ENCODE results near the gene PPP2R2C.

PPP2R2C gene

DNA sequence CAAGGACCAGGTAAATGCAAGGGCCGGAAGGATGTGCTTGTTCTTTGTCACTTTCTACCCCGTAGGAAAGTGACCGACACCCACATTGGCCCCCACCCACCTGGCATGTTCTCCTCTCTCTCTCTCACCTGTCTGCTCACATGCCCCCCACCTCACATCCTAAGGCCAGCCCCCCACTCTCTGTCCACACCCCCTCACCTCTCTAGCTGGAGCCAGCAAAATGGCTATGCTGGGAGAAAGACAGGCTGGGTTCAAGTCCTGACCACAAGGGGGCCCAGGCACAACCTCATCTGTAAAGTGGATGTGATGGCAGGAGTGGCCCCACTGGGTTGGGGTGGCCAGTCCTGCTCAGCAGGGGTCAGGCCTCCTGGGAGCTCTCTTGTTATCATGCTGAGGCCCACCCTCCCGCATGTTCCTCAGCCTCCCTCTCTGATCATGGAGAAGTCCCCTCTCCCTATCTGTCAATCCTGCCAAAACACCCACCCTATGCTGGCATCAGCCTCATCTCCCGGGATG is 1.7 kb upstream of the PPP2R2C start:
- DNase-seq: no peak
- ChIA-PET POLR2A (interaction anchor here (0.6 kb wide), 1 partner anchor 14 kb away, joined by 5 read pairs; no protein-coding TSS in a partner anchor), CTCF (no interaction called here)
- H3K36me3 ChIP-seq (ENCODE audit: control insufficient read depth in 4 of 4, insufficient read depth in 4 of 4, low read length in 3 of 4): no peaks in the 10 kb centered on the region
- peaks cover 0 to 14% (median 11%) of the 10 kb centered on the region in 4 experiments for H3K4me1 ChIP-seq (ENCODE audit: control extremely low read depth in 1 of 4, control insufficient read depth in 4 of 4, insufficient read depth in 4 of 4, low read length in 3 of 4)
- peaks cover 0 to 91% (median 27%) of the 10 kb centered on the region in 5 experiments for H3K27me3 ChIP-seq (replicated peaks in 2 of 5; ENCODE audit: control insufficient read depth in 4 of 5, insufficient read depth in 5 of 5, low read length in 4 of 5)
- H3K27ac ChIP-seq (ENCODE audit: insufficient read depth in 1 of 2, low read depth in 1 of 2, low read length in 2 of 2, poor library complexity in 1 of 2, severe bottlenecking in 2 of 2): no peak overlapping the region
- 55% methylated on average over 4 of the region's 5 CpGs for WGBS (ENCODE audit: insufficient coverage)
- no peak overlapping the region for H3K4me3 ChIP-seq (ENCODE audit: control insufficient read depth in 1 of 7, extremely low read depth in 1 of 7, insufficient read depth in 4 of 7, low read depth in 2 of 7, low read length in 6 of 7)
- peaks cover 0 to 2% (median 0%) of the 10 kb centered on the region in 5 experiments for H3K9me3 ChIP-seq (ENCODE audit: control extremely low read depth in 1 of 5, control insufficient read depth in 4 of 5, insufficient read depth in 2 of 5, low read depth in 1 of 5, low read length in 4 of 5)

GRCh38 chr4:6473264-6474052 is 1.0 kb upstream of the PPP2R2C start:
- POLR2A ChIA-PET: no interaction called here

DNA sequence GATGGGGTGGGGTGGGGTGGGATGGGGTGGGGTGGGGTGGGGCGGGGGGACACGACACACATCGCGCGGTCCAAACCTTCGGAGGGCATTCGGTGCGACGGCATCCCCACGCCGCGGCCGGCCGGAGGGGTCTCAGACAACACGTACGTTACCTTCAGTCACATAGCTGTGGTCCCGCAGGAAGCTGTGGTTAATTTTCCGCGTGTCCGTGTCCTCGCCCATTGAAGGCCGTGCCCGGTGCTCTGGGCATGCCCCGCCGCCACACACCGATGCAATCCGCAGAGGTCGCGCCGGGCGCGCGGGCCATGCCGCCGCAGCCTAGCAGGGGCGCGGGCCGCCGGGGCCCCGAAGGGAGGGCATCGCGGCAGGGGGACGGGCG is 417 bp downstream of the PPP2R2C start:
- no peak for DNase-seq
- 1% methylated on average over 31 of the region's 44 CpGs for WGBS (ENCODE audit: insufficient coverage)
- Histone ChIP-seq H3K4me1 (ENCODE audit: control extremely low read depth in 1 of 4, control insufficient read depth in 4 of 4, insufficient read depth in 4 of 4, low read length in 3 of 4) (peaks cover 0 to 14% (median 11%) of the 10 kb centered on the region in 4 experiments), H3K4me3 (ENCODE audit: control insufficient read depth in 1 of 7, extremely low read depth in 1 of 7, insufficient read depth in 4 of 7, low read depth in 2 of 7, low read length in 6 of 7) (peak overlapping the region in 1 of 7 experiments; percentile 19), H3K27me3 (replicated peaks in 2 of 5; ENCODE audit: control insufficient read depth in 4 of 5, insufficient read depth in 5 of 5, low read length in 4 of 5) (peaks cover 0 to 93% (median 41%) of the 10 kb centered on the region in 5 experiments), H3K27ac (ENCODE audit: insufficient read depth in 1 of 2, low read depth in 1 of 2, low read length in 2 of 2, poor library complexity in 1 of 2, severe bottlenecking in 2 of 2) (no peak overlapping the region), H3K9me3 (ENCODE audit: control extremely low read depth in 1 of 5, control insufficient read depth in 4 of 5, insufficient read depth in 2 of 5, low read depth in 1 of 5, low read length in 4 of 5) (peaks cover 0 to 2% (median 0%) of the 10 kb centered on the region in 5 experiments), H3K36me3 (ENCODE audit: control insufficient read depth in 4 of 4, insufficient read depth in 4 of 4, low read length in 3 of 4) (no peaks in the 10 kb centered on the region)
- ChIA-PET CTCF (no interaction called here), POLR2A (no interaction called here)

More at GRCh38 chr4:6473264-6474052, 1.0 kb upstream of the PPP2R2C start:
- 42% methylated on average over 8 of the region's 9 CpGs for WGBS (ENCODE audit: insufficient coverage)
- peaks cover 0 to 91% (median 28%) of the 10 kb centered on the region in 5 experiments for H3K27me3 ChIP-seq (replicated peaks in 2 of 5; ENCODE audit: control insufficient read depth in 4 of 5, insufficient read depth in 5 of 5, low read length in 4 of 5)
- no peak overlapping the region for H3K4me3 ChIP-seq (ENCODE audit: control insufficient read depth in 1 of 7, extremely low read depth in 1 of 7, insufficient read depth in 4 of 7, low read depth in 2 of 7, low read length in 6 of 7)
- no peaks in the 10 kb centered on the region for H3K36me3 ChIP-seq (ENCODE audit: control insufficient read depth in 4 of 4, insufficient read depth in 4 of 4, low read length in 3 of 4)
- no peak overlapping the region for H3K27ac ChIP-seq (ENCODE audit: insufficient read depth in 1 of 2, low read depth in 1 of 2, low read length in 2 of 2, poor library complexity in 1 of 2, severe bottlenecking in 2 of 2)
- no peak for DNase-seq
- CTCF ChIA-PET: no interaction called here
- H3K4me1 ChIP-seq (ENCODE audit: control extremely low read depth in 1 of 4, control insufficient read depth in 4 of 4, insufficient read depth in 4 of 4, low read length in 3 of 4): peaks cover 0 to 14% (median 11%) of the 10 kb centered on the region in 4 experiments
- H3K9me3 ChIP-seq (ENCODE audit: control extremely low read depth in 1 of 5, control insufficient read depth in 4 of 5, insufficient read depth in 2 of 5, low read depth in 1 of 5, low read length in 4 of 5): peaks cover 0 to 2% (median 0%) of the 10 kb centered on the region in 5 experiments

DNA sequence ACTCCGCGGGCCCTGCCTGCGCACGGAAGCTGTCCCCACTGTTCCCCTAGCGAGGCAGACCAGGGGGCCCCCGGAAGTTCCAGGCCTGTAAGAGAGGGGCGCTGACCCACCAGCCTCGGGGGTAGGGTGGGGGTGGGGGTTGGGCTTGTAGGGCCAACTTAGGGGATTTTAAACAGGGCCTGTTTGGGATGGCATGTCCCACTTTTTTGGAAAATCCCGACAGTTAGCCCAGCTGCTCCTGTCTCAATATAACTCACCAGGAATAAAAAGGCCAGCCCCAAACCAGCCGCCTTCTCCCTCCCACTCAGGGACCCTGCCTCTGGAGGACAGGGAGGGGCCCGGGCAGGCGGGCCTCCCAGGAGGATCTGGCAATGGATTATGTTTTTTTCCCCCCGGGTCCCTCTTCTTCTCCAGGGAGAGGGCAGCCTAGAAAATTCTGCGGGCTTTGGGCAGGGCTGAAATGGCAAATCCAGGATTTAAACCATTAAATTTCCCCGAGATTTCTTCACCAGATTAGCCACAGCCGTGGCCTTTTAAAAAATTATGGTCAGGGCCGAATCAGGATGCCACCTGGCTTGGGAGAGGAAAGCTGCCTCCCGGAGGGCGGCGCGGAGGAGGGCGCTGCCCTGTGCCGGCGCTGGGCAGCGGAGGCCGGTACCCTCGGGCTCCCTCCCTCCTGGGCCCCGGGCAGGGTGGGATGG is 957 bp downstream of the PPP2R2C start:
- WGBS (ENCODE audit: insufficient coverage): 6% methylated on average over 10 of the region's 28 CpGs
- peaks cover 0 to 93% (median 44%) of the 10 kb centered on the region in 5 experiments for H3K27me3 ChIP-seq (replicated peaks in 2 of 5; ENCODE audit: control insufficient read depth in 4 of 5, insufficient read depth in 5 of 5, low read length in 4 of 5)
- CTCF ChIA-PET: no interaction called here

DNA sequence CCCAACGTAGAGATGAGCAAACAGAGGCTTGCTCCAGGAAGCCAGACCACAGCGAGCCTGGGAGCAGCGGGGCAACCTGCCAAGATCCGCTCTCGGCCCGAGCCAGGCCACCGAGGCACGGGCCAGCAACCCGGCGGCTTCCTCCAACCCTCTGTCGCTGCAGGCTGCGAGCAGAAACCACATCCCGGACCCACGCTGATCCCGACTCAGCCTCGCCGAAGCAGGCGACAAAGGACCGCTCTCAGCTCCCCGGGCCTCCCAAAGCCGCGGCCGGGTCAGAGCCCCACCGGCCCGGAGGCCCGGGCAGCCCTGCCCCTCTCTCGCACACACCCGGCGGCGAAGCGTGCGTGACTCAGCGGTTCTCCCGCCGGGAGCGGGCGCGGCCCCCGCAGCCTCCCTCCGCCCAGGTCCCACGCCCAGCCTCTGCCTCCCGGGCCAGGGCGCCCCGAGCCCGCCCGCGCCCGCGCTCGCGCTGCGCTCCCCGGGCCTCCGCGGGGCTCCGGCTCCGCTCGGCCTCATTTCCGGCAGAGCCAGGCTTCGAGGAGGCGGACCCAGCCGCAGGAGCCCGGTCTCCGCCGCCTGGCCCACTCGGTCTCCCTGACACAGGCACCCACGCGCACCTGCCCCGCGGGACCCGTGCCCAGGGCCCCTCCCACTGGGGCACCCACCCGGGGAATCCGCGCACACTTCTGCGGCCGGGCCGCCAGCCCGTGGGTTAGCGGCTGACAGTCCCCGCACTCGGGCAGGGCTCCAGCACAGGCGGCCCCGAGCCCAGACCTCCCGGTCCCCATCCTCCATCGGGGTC is 1.7 kb downstream of the PPP2R2C start:
- no peak overlapping the region for H3K27ac ChIP-seq (ENCODE audit: insufficient read depth in 1 of 2, low read depth in 1 of 2, low read length in 2 of 2, poor library complexity in 1 of 2, severe bottlenecking in 2 of 2)
- no peaks in the 10 kb centered on the region for H3K36me3 ChIP-seq (ENCODE audit: control insufficient read depth in 4 of 4, insufficient read depth in 4 of 4, low read length in 3 of 4)
- under 1% methylated on average over 75 of the region's 85 CpGs for WGBS (ENCODE audit: insufficient coverage)
- peak overlapping the region in 5 of 7 experiments; percentile 16 to 60 (median 43) for H3K4me3 ChIP-seq (ENCODE audit: control insufficient read depth in 1 of 7, extremely low read depth in 1 of 7, insufficient read depth in 4 of 7, low read depth in 2 of 7, low read length in 6 of 7)
- ChIA-PET CTCF (no interaction called here), POLR2A (no interaction called here)
- H3K27me3 ChIP-seq (replicated peaks in 2 of 5; ENCODE audit: control insufficient read depth in 4 of 5, insufficient read depth in 5 of 5, low read length in 4 of 5): peaks cover 0 to 94% (median 45%) of the 10 kb centered on the region in 5 experiments
- peak; percentile 27 to 45 (median 36) for DNase-seq
- H3K4me1 ChIP-seq (ENCODE audit: control extremely low read depth in 1 of 4, control insufficient read depth in 4 of 4, insufficient read depth in 4 of 4, low read length in 3 of 4): peaks cover 0 to 14% (median 11%) of the 10 kb centered on the region in 4 experiments
- no peaks in the 10 kb centered on the region for H3K9me3 ChIP-seq (ENCODE audit: control extremely low read depth in 1 of 5, control insufficient read depth in 4 of 5, insufficient read depth in 2 of 5, low read depth in 1 of 5, low read length in 4 of 5)

More for the DNA sequence above, 957 bp downstream of the PPP2R2C start:
- Histone ChIP-seq H3K9me3 (ENCODE audit: control extremely low read depth in 1 of 5, control insufficient read depth in 4 of 5, insufficient read depth in 2 of 5, low read depth in 1 of 5, low read length in 4 of 5) (peaks cover 0 to 2% (median 0%) of the 10 kb centered on the region in 5 experiments), H3K36me3 (ENCODE audit: control insufficient read depth in 4 of 4, insufficient read depth in 4 of 4, low read length in 3 of 4) (no peaks in the 10 kb centered on the region), H3K4me1 (ENCODE audit: control extremely low read depth in 1 of 4, control insufficient read depth in 4 of 4, insufficient read depth in 4 of 4, low read length in 3 of 4) (peaks cover 0 to 14% (median 11%) of the 10 kb centered on the region in 4 experiments), H3K4me3 (ENCODE audit: control insufficient read depth in 1 of 7, extremely low read depth in 1 of 7, insufficient read depth in 4 of 7, low read depth in 2 of 7, low read length in 6 of 7) (peak overlapping the region in 2 of 7 experiments; percentile 26 to 27), H3K27ac (ENCODE audit: insufficient read depth in 1 of 2, low read depth in 1 of 2, low read length in 2 of 2, poor library complexity in 1 of 2, severe bottlenecking in 2 of 2) (no peak overlapping the region)
- POLR2A ChIA-PET: no interaction called here
- no peak for DNase-seq

DNA sequence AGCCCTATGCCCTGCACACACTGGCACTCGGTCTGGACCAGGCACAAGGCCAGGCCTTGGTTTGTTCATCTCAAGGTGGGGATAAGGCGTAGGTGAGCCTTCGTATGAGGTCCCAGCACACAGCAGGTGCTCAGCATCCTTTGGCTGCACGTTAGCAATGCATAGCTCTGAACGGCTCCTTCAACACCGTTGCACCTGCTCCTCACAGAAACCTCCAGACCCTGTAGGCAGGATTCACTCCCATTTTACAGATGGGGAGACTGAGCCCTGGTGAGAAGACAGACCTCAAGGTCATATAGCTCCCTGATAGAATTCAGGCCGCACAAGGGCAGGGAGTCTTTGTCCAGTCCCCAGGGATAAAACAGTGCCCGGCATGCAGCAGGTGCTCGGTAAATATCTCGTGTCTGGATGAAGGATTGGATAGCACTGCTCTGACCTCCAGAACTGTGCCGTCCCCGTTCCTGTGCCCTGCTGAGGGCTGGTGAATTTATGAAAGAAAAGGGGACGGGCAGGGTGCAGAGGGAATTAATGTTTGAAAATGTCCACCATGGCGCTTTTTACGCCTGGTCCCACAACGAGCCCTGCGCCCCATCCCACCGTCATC is 2.4 kb downstream of the PPP2R2C start:
- H3K36me3 ChIP-seq (ENCODE audit: control insufficient read depth in 4 of 4, insufficient read depth in 4 of 4, low read length in 3 of 4): no peaks in the 10 kb centered on the region
- WGBS (ENCODE audit: insufficient coverage): 56% methylated on average over 16 of the region's 18 CpGs
- no peak for DNase-seq
- H3K9me3 ChIP-seq (ENCODE audit: control extremely low read depth in 1 of 5, control insufficient read depth in 4 of 5, insufficient read depth in 2 of 5, low read depth in 1 of 5, low read length in 4 of 5): no peaks in the 10 kb centered on the region
- ChIA-PET POLR2A (no interaction called here), CTCF (no interaction called here)
- H3K27ac ChIP-seq (ENCODE audit: insufficient read depth in 1 of 2, low read depth in 1 of 2, low read length in 2 of 2, poor library complexity in 1 of 2, severe bottlenecking in 2 of 2): no peak overlapping the region
- peaks cover 0 to 94% (median 44%) of the 10 kb centered on the region in 5 experiments for H3K27me3 ChIP-seq (replicated peaks in 2 of 5; ENCODE audit: control insufficient read depth in 4 of 5, insufficient read depth in 5 of 5, low read length in 4 of 5)
- peaks cover 0 to 14% (median 11%) of the 10 kb centered on the region in 4 experiments for H3K4me1 ChIP-seq (ENCODE audit: control extremely low read depth in 1 of 4, control insufficient read depth in 4 of 4, insufficient read depth in 4 of 4, low read length in 3 of 4)
- H3K4me3 ChIP-seq (ENCODE audit: control insufficient read depth in 1 of 7, extremely low read depth in 1 of 7, insufficient read depth in 4 of 7, low read depth in 2 of 7, low read length in 6 of 7): peak overlapping the region in 2 of 7 experiments; percentile 43 to 60
